Endodermal cell (in vitro differentiated cells): ENCODE data around the gene PAK1. TPM values are rescaled to one million over a fixed set of nuclear protein-coding genes. Genes with fewer than 3 reads are reported as not detected.
"Not testable (repeated sequence)": the region's sequence is repeated elsewhere in the genome, so short reads cannot be mapped to it uniquely, and the experiment has no call there.

Experiments
- DNase-seq: peaks from one replicate; pipeline ENCODE4 v3.0.0-alpha.2; 2017
- H3K27ac ChIP-seq: 2 replicates; pipeline ENCODE4 v1.5.1; 2013; ENCODE audit warnings: mild to moderate bottlenecking, low read depth, low read length, moderate library complexity
- H3K27me3 ChIP-seq: 2 replicates; pipeline ENCODE4 v1.6.1; 2013; ENCODE audit warnings: mild to moderate bottlenecking, low read length, moderate library complexity; ENCODE audit not compliant: insufficient read depth, control insufficient read depth, poor library complexity, severe bottlenecking
- H3K36me3 ChIP-seq: 2 replicates; pipeline ENCODE4 v1.7.0; 2013; ENCODE audit warnings: mild to moderate bottlenecking, low read length, moderate library complexity; ENCODE audit not compliant: control insufficient read depth, insufficient read depth
- H3K4me1 ChIP-seq: one replicate; pipeline ENCODE4 v1.7.0; 2013; ENCODE audit warnings: low read length; ENCODE audit not compliant: control insufficient read depth, insufficient read depth
- H3K4me3 ChIP-seq: 2 replicates; pipeline ENCODE4 v1.5.1; 2013; ENCODE audit warnings: mild to moderate bottlenecking, low read length, moderate library complexity
- H3K9ac ChIP-seq: 2 replicates; pipeline ENCODE4 v1.6.1; 2013; ENCODE audit warnings: mild to moderate bottlenecking, low read length, moderate library complexity; ENCODE audit not compliant: poor library complexity, severe bottlenecking; ENCODE audit errors: extremely low read depth
- H3K9me3 ChIP-seq: 2 replicates; pipeline ENCODE4 v1.6.1; 2013; ENCODE audit warnings: mild to moderate bottlenecking, low read length, moderate library complexity; ENCODE audit not compliant: control insufficient read depth
- H3K27ac Mint-ChIP-seq: 2 replicates; pipeline ENCODE4 v1.8.0; 2020; ENCODE audit warnings: mixed read lengths
- H3K27me3 Mint-ChIP-seq: 2 replicates; pipeline ENCODE4 v1.8.0; 2021; ENCODE audit warnings: mild to moderate bottlenecking, mixed read lengths; ENCODE audit not compliant: insufficient read depth
- H3K36me3 Mint-ChIP-seq: 2 replicates; pipeline ENCODE4 v1.8.0; 2020; ENCODE audit warnings: low read depth, mixed read lengths
- H3K4me1 Mint-ChIP-seq: 2 replicates; pipeline ENCODE4 v1.8.0; 2020; ENCODE audit warnings: mixed read lengths
- H3K4me3 Mint-ChIP-seq: 2 replicates; pipeline ENCODE4 v1.8.0; 2020; ENCODE audit warnings: mild to moderate bottlenecking, moderate library complexity, mixed read lengths
- H3K9me3 Mint-ChIP-seq: 2 replicates; pipeline ENCODE4 v1.8.0; 2020; ENCODE audit warnings: mild to moderate bottlenecking, mixed read lengths
- WGBS, 2 experiments: methylation state at CpG; one replicate each; pipeline versions ENCODE4 v1.1.5 to v1.1.7; 2013; ENCODE audit warnings: missing lambda C conversion rate in 2 of 2, mixed read lengths in 1 of 2; ENCODE audit not compliant: insufficient coverage in 1 of 2, insufficient read length in 1 of 2; 5-methylcytosine and 5-hydroxymethylcytosine counted together
- total RNA-seq, 2 donors: library from RNA; stranded (reverse); fragmentation: NEBNext Ultra II Directional in 1 of 2; extraction: Animal tissue kit (Norgen Biotek cat#: 25700) in 1 of 2; gene quantifications; 2 replicates in 1 of 2; 3 replicates in 1 of 2; pipeline ENCODE4 v1.2.1, GENCODE V29; 2021
- TF ChIP-seq, protein P1 (sequence below): fragments of 200-600 bp; sonication (generic); conservative IDR thresholded peaks from 2 replicates; pipeline ENCODE4 v1.5.0; 2021; ENCODE audit warnings: antibody characterized with exemption, mild to moderate bottlenecking

Gene PAK1
- total RNA-seq, 2 donors from 2014 or later = 91.3 to 94.9 TPM

DNA sequence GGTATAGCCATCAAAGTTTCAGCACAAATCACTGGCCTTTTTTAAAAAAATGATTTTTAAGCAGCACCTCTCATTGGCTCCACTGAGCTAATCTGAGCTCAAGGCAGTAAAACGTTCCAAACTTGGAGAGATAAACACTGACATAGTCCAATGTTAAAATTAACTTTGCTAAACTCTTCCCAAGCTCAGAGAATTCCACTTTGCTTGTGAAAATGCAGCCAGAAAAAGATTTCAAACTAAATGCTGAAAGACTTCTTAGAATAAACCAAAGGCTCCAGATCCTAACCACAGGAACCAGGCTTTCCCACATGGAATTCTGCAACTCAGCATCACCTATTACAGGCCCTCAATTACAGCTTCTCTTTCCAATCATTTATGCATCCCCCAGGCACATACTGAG lies 87.7 kb downstream of the PAK1 start:
- Histone ChIP-seq H3K36me3 (peaks cover 44% of the 10 kb centered on the region), H3K9me3 (no peaks in the 10 kb centered on the region), H3K9ac (no peak overlapping the region), H3K4me3 (no peak overlapping the region), H3K27me3 (no peaks in the 10 kb centered on the region), H3K27ac (no peak overlapping the region), H3K4me1 (no peaks in the 10 kb centered on the region)
- Mint-ChIP-seq H3K27ac (no peak overlapping the region), H3K36me3 (peaks cover 32% of the 10 kb centered on the region), H3K4me1 (no peaks in the 10 kb centered on the region), H3K9me3 (no peaks in the 10 kb centered on the region), H3K27me3 (no peaks in the 10 kb centered on the region), H3K4me3 (no peak overlapping the region)
- no peak for DNase-seq
- WGBS, 2 experiments = 80 to 88% methylated on average over 1 of the region's 1 CpG
- TF ChIP-seq, protein P1, sequence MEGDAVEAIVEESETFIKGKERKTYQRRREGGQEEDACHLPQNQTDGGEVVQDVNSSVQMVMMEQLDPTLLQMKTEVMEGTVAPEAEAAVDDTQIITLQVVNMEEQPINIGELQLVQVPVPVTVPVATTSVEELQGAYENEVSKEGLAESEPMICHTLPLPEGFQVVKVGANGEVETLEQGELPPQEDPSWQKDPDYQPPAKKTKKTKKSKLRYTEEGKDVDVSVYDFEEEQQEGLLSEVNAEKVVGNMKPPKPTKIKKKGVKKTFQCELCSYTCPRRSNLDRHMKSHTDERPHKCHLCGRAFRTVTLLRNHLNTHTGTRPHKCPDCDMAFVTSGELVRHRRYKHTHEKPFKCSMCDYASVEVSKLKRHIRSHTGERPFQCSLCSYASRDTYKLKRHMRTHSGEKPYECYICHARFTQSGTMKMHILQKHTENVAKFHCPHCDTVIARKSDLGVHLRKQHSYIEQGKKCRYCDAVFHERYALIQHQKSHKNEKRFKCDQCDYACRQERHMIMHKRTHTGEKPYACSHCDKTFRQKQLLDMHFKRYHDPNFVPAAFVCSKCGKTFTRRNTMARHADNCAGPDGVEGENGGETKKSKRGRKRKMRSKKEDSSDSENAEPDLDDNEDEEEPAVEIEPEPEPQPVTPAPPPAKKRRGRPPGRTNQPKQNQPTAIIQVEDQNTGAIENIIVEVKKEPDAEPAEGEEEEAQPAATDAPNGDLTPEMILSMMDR = no peak

DNA sequence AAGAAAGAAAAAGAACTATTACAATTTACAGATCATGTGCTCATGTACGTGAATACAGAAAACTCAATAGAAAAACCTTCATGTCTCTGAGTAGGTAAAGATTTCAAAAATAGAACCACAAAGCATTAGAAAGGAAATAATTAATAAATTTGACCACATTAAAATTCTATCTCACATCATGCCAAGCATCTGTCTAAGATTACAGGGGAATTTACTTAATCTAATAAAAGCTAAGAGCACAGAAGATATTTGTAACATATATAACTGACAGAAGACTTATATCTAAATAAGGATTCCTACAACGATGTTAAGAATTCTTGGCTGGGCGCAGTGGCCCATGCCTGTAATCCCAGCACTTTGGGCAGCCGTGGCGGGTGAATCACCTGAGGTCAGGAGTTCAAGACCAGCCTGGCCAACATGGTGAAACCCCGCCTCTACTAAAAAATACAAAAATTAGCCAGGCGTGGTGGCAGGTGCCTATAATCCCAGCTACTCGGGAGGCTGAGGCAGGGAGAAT lies 88.6 kb downstream of the PAK1 start:
- not testable (repeated sequence) for DNase-seq, H3K4me1 Mint-ChIP-seq, H3K4me3 ChIP-seq, H3K9me3 ChIP-seq, H3K27me3 Mint-ChIP-seq, H3K9ac ChIP-seq, H3K27ac Mint-ChIP-seq, H3K27ac ChIP-seq, H3K4me1 ChIP-seq, H3K9me3 Mint-ChIP-seq, H3K27me3 ChIP-seq, H3K4me3 Mint-ChIP-seq
- peaks cover 28% of the 10 kb centered on the region for H3K36me3 Mint-ChIP-seq
- WGBS, 2 experiments = 78 to 99% methylated on average over 6 to 8 of the region's 8 CpGs
- H3K36me3 ChIP-seq = peaks cover 39% of the 10 kb centered on the region

DNA sequence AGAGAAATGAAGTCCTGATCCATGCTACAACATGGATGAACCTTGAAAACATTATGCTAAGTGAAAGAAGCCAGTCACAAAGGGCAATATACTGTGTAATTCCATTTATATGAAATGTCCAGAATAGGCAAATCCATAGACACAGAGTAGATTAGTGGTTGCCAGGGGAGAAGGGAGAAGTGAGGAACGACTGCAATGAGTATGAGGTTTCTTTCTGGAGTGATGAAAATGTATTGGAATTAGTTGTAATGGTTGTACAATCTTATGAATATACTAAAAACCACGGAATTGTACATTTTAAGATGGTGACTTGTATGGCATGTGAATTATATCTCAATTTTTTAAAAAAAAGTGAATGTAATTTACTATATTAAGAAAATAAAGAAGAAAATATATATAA lies 89.3 kb downstream of the PAK1 start:
- TF ChIP-seq, protein P1 = no peak
- no peaks in the 10 kb centered on the region for H3K4me1 ChIP-seq
- H3K27me3 ChIP-seq = no peaks in the 10 kb centered on the region
- H3K9ac ChIP-seq = no peak overlapping the region
- H3K27ac ChIP-seq = no peak overlapping the region
- no peak overlapping the region for H3K4me3 ChIP-seq
- no peaks in the 10 kb centered on the region for H3K9me3 ChIP-seq
- H3K4me1 Mint-ChIP-seq = no peaks in the 10 kb centered on the region
- no peaks in the 10 kb centered on the region for H3K27me3 Mint-ChIP-seq
- H3K4me3 Mint-ChIP-seq = no peak overlapping the region
- peaks cover 43% of the 10 kb centered on the region for H3K36me3 ChIP-seq
- peaks cover 29% of the 10 kb centered on the region for H3K36me3 Mint-ChIP-seq
- H3K27ac Mint-ChIP-seq = no peak overlapping the region
- WGBS, 2 experiments = 0 to 50% methylated on average over 1 to 2 of the region's 2 CpGs
- DNase-seq = no peak
- H3K9me3 Mint-ChIP-seq = no peaks in the 10 kb centered on the region

DNA sequence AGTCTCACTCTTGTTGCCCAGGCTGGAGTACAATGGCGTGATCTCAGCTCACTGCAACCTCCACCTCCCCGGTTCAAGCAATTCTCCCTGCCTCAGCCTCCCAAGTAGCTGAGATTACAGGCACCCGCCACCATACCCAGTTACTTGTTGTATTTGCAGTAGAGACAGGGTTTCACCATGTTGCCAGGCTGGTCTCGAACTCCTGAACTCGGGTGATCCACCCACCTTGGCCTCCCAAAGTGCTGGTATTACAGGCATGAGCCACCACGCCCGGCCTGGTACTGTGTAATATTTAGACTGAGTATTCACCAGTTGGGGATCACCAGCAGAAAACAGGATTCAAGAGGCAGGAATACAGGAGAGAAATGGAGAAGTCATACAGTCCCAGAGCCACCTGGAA lies 90.5 kb downstream of the PAK1 start:
- H3K36me3 ChIP-seq = peaks cover 43% of the 10 kb centered on the region
- H3K27me3 ChIP-seq, H3K4me1 ChIP-seq, H3K27ac ChIP-seq, H3K9me3 ChIP-seq, H3K27me3 Mint-ChIP-seq, H3K4me1 Mint-ChIP-seq, DNase-seq, H3K9me3 Mint-ChIP-seq, H3K9ac ChIP-seq, H3K27ac Mint-ChIP-seq, H3K4me3 Mint-ChIP-seq, H3K4me3 ChIP-seq: not testable (repeated sequence)
- H3K36me3 Mint-ChIP-seq = peaks cover 32% of the 10 kb centered on the region
- whole genome bisulfite sequencing, 2 experiments = 89 to 94% methylated on average over 3 to 7 of the region's 7 CpGs
